Left colon (tissue), 2 donors: Measurements from ENCODE around the gene KDM3A. TPM values are rescaled to one million over a fixed set of nuclear protein-coding genes. Genes with fewer than 3 reads are reported as not detected.

Experiments
- ATAC-seq: fragments of 200-7000 bp; cut with Tn5 transposase; one replicate; pipeline ENCODE4 v1.9.1; 2020; ENCODE audit warnings: mild to moderate bottlenecking, moderate library complexity
- DNase-seq, 2 donors: peaks; one replicate each; pipeline ENCODE4 v3.0.0-alpha.2; 2020
- intact Hi-C, 2 donors: fragments of 100-400 bp; cut with DNase I in 1 of 2; cut with micrococcal nuclease in 1 of 2; formaldehyde crosslinking; loops; one replicate each; pipeline versions ENCODE4 v1.11.2 to v1.14.0; 2022; cut with DNase I, micrococcal nuclease
- long read RNA-seq: library from polyadenylated mRNA; unstranded; transcript quantifications from one replicate; pipeline ENCODE4 v2.0.0, GENCODE V29; 2021
- total RNA-seq, 2 donors: library from RNA; stranded (reverse); fragmentation: NEBNext Ultra II Directional; extraction: Animal tissue kit (Norgen Biotek cat#: 25700); gene quantifications; one replicate each; pipeline ENCODE4 v1.2.1, GENCODE V29; 2021
- donor health status: DM: no; HTN: no; CAD: no.
- donor health status: DM: yes; HTN: yes; CAD: no.

The KDM3A gene
- total RNA-seq = 10 to 100 TPM; 33.0 to 56.6 TPM
- long read RNA-seq, full-length matches to known transcripts = 2 of 4 reads
- long read RNA-seq, partial matches to known transcripts = 2 of 4 reads
- long read RNA-seq, other reads (novel, unspliced or antisense) = 0 of 4 reads

DNA sequence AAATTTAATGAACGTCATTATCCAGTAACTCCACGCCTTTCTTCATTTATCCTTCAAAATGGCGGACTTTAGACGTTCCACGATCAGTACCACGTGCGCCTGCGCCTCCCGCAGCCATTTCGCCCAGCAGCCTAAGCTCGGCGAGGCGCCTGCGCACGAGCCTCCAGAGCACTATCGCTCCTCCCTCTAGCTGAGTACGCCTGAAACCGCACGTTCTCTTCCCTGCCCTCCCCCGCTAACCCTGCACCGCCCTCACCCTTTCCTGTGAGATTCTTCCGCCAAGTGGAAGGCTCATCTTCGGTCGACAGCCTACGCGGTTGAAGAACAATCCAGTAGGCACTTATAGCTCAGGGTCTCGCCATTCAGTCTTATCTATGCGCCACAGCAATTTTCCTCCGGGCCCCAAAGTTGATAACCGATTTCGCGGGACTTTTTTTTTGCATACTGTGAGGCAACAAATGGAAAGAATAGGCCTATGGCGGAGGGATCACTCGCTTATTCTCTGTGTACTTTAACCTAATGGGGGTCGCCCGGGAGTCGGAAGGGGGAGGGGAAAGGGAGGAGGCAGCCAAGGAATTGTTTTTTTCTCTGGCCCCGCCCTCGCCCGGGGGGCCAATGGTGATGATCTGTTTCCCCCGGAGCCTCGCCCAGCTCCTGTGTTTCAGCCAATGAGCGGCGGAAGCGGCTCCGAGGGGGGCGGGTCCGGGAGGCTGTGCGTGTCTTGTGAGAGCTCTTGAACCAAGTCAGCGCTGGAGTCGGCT lies at the start of gene KDM3A:
KDM3A (plus strand) TSS at position 741 of the 761 bp plus-strand sequence. CDS start 677 bp downstream, outside the sequence.
- ATAC-seq (peak; percentile 90), DNase-seq (peak; percentile 99 to 100)
- intact Hi-C loops = no loop called here

DNA sequence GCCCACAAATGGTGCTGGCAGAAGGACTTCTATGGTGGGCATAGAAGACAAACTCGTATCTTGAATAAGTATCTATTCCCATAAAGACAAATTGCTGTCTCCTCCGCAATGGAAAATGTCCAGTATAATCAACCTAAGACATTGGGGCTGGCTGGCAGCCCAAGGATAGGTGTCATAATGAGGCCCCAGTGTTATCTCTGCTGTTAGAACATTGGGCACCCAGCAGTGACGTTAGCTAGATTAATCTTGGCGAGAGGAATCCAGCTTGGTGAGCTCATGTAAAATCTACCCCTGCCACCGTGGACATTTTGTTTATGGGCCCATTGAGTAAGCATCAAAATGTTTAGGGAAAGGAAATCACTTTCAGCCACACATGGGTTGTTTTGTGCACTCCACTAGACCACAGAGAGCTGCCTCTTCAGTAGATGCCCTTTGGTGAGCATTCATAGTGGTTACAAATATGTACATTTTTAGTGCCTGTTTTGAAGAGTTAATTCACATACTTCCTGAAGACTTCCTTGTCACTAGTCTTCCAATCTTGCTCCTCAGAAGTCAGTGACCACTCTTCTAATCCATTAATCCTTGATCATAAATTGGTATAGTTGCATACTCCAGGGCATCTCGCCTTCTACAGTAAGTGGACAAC lies 48.2 kb upstream of the KDM3A start:
- no peak for DNase-seq
- intact Hi-C loops = no loop called here
- ATAC-seq = peak; percentile 9

- peak; percentile 97 for ATAC-seq
- intact Hi-C loops = no loop called here
- DNase-seq = no peak
Measured at GRCh38 chr2:86393521-86394491, 47.4 kb upstream of the KDM3A start.

DNA sequence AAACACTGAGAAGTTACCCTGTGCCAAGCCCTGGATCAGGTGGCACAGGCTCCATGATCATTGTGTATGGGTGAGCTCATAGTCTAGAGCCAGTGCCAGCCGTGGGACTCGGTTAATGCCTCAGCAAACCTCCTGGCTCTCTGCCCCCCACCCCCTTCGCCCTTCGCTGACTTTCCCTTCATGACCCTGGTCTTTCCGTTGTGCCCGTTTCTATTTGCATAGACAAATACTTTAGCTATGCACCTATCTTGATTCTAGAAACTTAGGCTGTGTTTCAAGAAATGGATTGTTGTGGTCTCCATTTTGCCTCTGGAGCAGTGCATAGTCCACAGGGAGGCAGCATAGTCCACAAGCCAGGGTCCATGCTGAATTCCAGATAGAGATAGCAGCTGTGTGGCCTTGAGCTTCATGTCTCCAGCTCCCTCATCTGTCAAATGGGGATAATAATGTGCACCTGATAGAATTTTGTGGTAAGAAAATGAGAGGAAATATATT lies 44.8 kb upstream of the KDM3A start:
- intact Hi-C loops = no loop called here
- DNase-seq (peak in 1 of 2 donors; percentile 22), ATAC-seq (peak; percentile 48)

- intact Hi-C loops = no loop called here
- ATAC-seq (no peak), DNase-seq (no peak)
Measured at GRCh38 chr2:86397986-86398385, 43.2 kb upstream of the KDM3A start.

DNA sequence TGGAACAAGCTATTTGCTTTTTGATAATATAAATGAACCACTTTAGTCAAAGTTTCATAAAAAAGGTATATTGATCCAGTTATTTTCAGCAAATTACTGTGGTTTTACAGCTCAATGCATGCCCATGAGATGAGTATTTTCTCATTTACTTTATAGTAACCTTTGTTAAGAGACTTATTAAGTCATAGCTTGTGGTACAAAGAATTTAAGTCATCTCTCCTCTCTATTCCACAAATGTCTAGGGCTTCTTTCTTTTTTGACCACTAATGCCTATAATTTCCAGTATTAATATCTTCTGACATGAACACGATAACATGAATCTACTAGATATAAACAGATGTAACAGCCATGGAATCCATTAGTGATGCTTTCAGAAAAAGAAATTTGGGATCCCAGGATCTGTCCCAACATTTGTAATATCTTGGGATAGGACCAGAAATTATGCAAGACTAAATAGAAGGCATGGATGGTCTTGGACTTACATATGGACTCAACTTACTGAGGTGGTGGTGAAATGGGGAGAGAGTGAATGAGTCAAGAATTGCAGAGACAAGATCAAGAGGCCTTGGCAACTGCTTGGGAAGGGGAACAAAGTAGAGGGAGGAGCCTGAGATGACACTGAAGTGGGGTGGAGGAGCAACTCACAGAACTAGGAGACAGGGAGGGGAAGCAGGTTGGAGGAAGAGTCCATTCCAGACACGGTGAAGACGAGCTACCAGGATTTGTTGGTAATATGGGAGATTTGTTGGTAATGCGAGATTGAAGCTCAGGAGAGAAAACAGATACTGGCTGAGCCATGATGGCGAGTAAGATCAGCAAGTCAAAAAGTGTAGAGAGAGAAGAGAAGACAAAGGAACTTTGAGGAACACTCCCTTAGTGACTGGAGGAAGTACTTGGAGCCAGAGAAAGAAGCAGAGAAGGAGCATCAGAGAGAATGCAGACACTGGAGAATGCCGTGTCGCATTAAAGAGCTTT lies 42.4 kb upstream of the KDM3A start:
- intact Hi-C loops = no loop called here
- no peak for ATAC-seq
- DNase-seq = no peak

DNA sequence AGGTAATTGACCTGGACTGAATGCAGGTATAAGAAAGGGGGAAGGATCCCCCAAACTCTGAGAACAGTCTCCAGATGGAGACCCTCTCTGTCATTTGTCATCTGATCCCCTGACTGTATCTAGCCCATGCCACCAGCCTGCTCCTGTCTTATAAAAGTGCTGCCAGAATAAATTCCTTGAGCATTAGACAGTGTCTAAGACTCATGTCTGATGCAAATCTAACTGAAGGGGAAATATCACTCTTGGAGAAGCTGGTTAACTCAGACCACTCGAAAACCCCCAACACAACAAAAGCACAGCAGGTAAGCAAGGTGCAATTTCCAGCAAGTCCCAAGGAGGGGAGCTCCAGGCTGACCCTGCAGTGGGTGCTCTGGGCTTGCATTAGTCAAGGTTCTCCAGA lies 40.9 kb upstream of the KDM3A start:
- intact Hi-C loops = no loop called here
- ATAC-seq (no peak), DNase-seq (no peak)

DNA sequence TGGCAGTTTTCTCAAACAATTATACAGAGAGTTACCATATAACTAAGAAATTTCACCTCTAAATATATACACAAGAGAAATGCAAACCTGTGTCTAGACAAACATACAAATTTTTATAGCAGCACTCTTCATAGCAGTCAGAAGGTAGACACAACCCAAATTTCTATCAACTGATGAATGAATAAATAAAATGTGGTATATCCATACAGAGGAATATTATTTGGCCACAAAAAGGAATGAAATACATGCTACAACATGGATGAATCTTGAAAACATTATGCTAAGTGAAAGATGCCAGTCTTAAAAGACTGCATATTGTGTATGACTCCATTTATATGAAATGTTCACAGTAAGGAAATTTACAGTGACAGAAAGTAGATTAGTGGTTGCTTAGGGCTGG lies 30.6 kb upstream of the KDM3A start:
- no peak for DNase-seq
- no peak for ATAC-seq
- intact Hi-C loops = no loop called here

DNA sequence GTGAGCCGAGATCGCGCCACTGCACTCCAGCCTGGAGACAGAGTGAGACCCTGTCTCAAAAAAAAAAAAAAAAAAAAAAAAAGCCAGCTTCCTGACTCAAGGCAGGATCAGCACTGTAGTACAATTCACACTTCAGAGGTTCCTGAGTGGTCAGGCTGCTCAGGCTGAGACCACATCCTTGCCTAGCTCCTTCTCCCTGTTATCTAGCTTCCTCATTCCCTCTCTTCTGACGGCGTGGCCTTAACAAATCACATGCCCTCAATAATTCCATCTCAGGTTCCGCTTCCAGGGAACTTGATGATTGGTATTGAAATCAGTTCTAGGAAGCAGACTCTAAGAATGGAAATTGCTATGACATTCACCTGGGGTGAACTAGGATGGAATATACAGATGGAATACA lies 29.8 kb upstream of the KDM3A start:
- intact Hi-C loops = no loop called here
- ATAC-seq (no peak), DNase-seq (no peak)

DNA sequence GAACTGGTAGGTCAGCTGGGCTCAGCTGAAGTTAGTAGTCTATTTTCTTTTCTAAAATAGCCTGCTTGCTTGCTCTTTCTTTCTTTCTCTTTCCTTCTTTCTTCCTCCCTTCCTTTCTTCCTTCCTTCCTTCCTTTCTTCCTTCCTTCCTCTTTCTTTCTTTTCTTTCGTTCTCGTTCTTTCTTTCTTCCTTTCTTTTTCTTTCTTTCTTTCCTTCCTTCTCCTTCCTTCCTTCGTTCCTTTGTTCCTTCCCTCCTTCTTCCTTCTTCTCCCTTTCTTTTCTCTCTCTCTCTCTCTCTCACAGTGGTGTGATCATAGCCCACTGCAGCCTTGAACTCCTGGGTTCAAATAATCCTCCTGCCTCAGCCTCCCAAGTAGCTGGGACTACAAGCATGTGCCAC lies 29.2 kb upstream of the KDM3A start:
- no peak for DNase-seq

DNA sequence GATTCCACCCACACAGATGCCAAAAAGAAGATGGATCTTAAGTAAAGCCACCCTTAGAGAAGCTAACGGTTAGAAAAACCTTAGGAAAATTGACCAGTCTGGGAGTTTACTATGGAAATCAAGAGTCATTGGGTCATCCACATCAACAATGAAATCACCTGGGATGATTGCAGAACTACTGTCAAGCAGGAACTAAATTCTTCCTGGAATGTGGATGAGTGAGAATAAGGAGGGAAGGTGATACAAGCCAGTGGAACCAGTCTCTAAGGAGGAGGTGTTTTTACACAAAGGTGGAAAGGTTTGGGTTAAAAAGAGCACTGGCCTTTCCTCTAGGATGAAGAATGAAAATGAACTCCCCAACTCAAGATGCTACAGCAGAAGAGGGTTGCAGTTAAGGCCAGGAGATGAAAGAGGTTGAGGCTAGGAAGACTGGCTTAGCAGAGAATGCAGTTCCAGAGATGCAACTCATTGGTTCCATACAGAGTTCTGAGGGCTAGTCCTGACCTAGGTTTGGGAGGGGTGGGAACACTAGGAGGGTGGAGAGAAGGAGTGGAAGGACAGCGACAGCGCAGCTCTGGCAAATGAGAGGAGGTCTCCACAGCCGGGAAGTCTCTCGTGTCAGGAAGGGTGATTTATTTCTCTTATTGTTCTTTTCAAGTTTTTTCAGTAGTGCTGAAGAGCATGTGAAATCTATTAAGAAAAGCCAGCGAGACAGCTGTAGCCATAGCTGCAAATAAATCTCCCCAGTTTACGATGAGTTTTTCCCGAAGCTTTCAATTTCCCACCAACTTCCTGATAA lies 27.7 kb upstream of the KDM3A start:
- ATAC-seq (no peak), DNase-seq (no peak)
- intact Hi-C loops = no loop called here

More for the DNA sequence above, 29.2 kb upstream of the KDM3A start:
- intact Hi-C loops = no loop called here
- ATAC-seq = no peak

- DNase-seq (no peak), ATAC-seq (no peak)
- intact Hi-C loops = no loop called here
Measured at GRCh38 chr2:86414996-86415395, 26.2 kb upstream of the KDM3A start.

- DNase-seq = no peak
- intact Hi-C loops = no loop called here
- no peak for ATAC-seq
Measured at GRCh38 chr2:86416146-86416545, 25.0 kb upstream of the KDM3A start.

DNA sequence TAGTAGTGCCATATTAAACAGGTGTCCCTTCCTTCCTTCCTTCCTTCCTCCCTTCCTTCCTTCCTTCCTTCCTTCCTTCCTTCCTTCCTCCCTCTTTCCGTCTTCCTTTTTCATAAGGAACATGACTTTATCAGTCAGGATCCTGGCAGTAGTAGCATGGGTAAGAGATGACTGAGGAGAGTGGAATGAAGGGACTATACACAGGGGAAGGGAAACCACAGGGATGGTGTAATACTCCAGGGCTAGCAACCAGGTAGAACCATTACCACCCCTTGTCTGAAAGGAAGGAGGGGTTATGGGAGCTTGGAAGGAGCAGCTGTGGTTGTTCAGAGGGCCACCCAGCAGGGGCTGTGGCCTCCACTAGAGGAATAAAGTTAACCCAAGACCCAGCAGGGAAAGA lies 23.2 kb upstream of the KDM3A start:
- ATAC-seq = no peak
- intact Hi-C loops = no loop called here

GRCh38 chr2:86420913-86421312 lies 20.3 kb upstream of the KDM3A start:
- no peak for DNase-seq
- ATAC-seq = no peak
- intact Hi-C loops = no loop called here

More for the DNA sequence above, 23.2 kb upstream of the KDM3A start:
- no peak for DNase-seq

- DNase-seq (no peak), ATAC-seq (no peak)
- intact Hi-C loops = no loop called here
Measured at GRCh38 chr2:86426271-86426670, 14.9 kb upstream of the KDM3A start.

DNA sequence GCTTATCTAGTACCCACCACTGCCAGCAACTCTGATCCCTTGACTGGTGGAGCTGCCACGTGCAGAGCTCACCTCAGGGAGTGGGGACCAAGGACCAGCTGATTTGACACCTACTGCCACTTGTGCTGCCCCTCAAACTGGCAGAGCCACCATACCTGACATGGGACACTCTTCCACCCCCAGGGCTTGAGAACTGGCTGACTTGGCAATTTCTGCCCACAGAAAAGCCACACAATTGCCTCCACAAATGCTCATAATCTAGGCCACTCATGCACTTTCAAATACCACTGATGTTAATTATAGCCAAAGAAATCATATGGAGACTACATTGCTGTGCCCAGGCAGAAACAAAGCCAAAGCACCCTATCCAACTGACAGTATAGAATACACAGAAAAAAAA lies 11.8 kb upstream of the KDM3A start:
- DNase-seq (no peak), ATAC-seq (no peak)
- intact Hi-C loops = no loop called here
